HCT116 (cell line): ENCODE data around the gene RTL1. TPM values are rescaled to one million over a fixed set of nuclear protein-coding genes. Genes with fewer than 3 reads are reported as not detected.

Experiments used
- ATAC-seq: fragments of 200-7000 bp; cut with Tn5 transposase; 2 replicates; pipeline ENCODE4 v1.9.1; 2020; ENCODE audit warnings: mild to moderate bottlenecking, moderate library complexity
- BruUV-seq: library from RNA; stranded (reverse); fragments of 400-500 nt; replicated peaks from 2 replicates; lab custom pipeline; 2021; lab: Mats Ljungman, UMichigan
- CTCF ChIA-PET: fragments of 300-600 bp; sonication (Branson Sonifier 250); formaldehyde crosslinking; loops from one replicate; lab custom pipeline; 2021; ENCODE audit warnings: antibody characterized with exemption; lab: Charles Lee
- POLR2A ChIA-PET: fragments of 300-600, 350-600 bp; sonication (Branson Sonifier 250); formaldehyde crosslinking; loops from one replicate; lab custom pipeline; 2021; ENCODE audit warnings: antibody characterized with exemption; lab: Charles Lee
- RAD21 ChIA-PET, 2 experiments: fragments of 300-600 bp; sonication (Branson Sonifier 250); formaldehyde crosslinking; loops; one replicate each; lab custom pipeline; 2023; ENCODE audit warnings: low total read pairs in 2 of 2; ENCODE audit not compliant: uncharacterized antibody in 2 of 2, unreplicated experiment in 2 of 2, low non-redundant PET in 1 of 2; lab: Charles Lee
- DNase-seq: peaks from one replicate; pipeline ENCODE4 v3.0.0-alpha.2; 2010; ENCODE audit warnings: low read depth, low spot score
- H2AFZ ChIP-seq: fragments of 200-600 bp; shearing (Covaris generic), sonication (generic); 2 replicates; pipeline ENCODE4 v1.6.1; 2017; ENCODE audit warnings: low read depth, mixed run types, mixed read lengths, antibody characterized with exemption, low read length; ENCODE audit not compliant: poor library complexity, severe bottlenecking
- H3K27ac ChIP-seq: 2 replicates; pipeline ENCODE4 v1.5.1; 2012; ENCODE audit warnings: low read depth, low read length
- H3K27me3 ChIP-seq: fragments of 200-600 bp; sonication (generic); 2 replicates; pipeline ENCODE4 v1.6.1; 2016; ENCODE audit warnings: mixed run types, low read length, mixed read lengths; ENCODE audit not compliant: insufficient read depth
- H3K36me3 ChIP-seq, 2 experiments: fragments of 200-500 bp in 1 of 2; fragments of 200-600 bp in 1 of 2; sonication (Bioruptor generic) in 1 of 2; sonication (generic) in 1 of 2; 2 replicates each; pipeline versions ENCODE4 v1.5.1 to v1.6.1; 2014 to 2016; ENCODE audit warnings: low read length in 2 of 2, inconsistent platforms in 1 of 2, mixed read lengths in 1 of 2, mixed run types in 1 of 2; ENCODE audit not compliant: insufficient read depth in 2 of 2, control insufficient read depth in 1 of 2
- H3K4me1 ChIP-seq, 2 experiments: fragments of 200-600 bp in 1 of 2; sonication (generic) in 1 of 2; 2 replicates each; pipeline versions ENCODE4 v1.5.1 to v1.6.1; 2012 to 2017; ENCODE audit warnings: low read length in 2 of 2, inconsistent platforms in 1 of 2, mild to moderate bottlenecking in 1 of 2, mixed read lengths in 1 of 2, mixed run types in 1 of 2, moderate library complexity in 1 of 2; ENCODE audit not compliant: insufficient read depth in 2 of 2, control insufficient read depth in 1 of 2
- H3K4me2 ChIP-seq: fragments of 200-600 bp; sonication (generic); 2 replicates; pipeline ENCODE4 v1.6.1; 2017; ENCODE audit warnings: mixed run types, low read length, mixed read lengths
- H3K4me3 ChIP-seq, 2 experiments: fragments of 200-600 bp in 1 of 2; sonication (generic) in 1 of 2; replicated peaks in 1 of 2; 2 replicates each; pipeline ENCODE4 v1.5.1; 2011 to 2016; ENCODE audit warnings: low read length in 2 of 2, control low read depth in 1 of 2, low read depth in 1 of 2, mild to moderate bottlenecking in 1 of 2, mixed read lengths in 1 of 2, mixed run types in 1 of 2
- H3K79me2 ChIP-seq: fragments of 200-600 bp; sonication (generic); 2 replicates; pipeline ENCODE4 v1.6.1; 2017; ENCODE audit warnings: mild to moderate bottlenecking, mixed run types, low read length, moderate library complexity, mixed read lengths; ENCODE audit not compliant: insufficient read depth
- H3K9ac ChIP-seq: fragments of 200-600 bp; sonication (generic); 2 replicates; pipeline ENCODE4 v1.6.1; 2016; ENCODE audit warnings: low read length, mixed read lengths
- H3K9me2 ChIP-seq: fragments of 200-600 bp; sonication (generic), shearing (Covaris generic); 2 replicates; pipeline ENCODE4 v1.6.1; 2017; ENCODE audit warnings: mixed run types, mild to moderate bottlenecking, moderate library complexity; ENCODE audit not compliant: insufficient read depth
- H3K9me3 ChIP-seq, 2 experiments: fragments of 200-500 bp in 1 of 2; fragments of 200-600 bp in 1 of 2; sonication (Bioruptor generic) in 1 of 2; sonication (generic) in 1 of 2; 2 replicates each; pipeline ENCODE4 v1.6.1; 2014 to 2017; ENCODE audit warnings: low read length in 2 of 2, mixed read lengths in 2 of 2, inconsistent platforms in 1 of 2, low read depth in 1 of 2, mild to moderate bottlenecking in 1 of 2, mixed run types in 1 of 2, moderate library complexity in 1 of 2; ENCODE audit not compliant: control insufficient read depth in 1 of 2, insufficient read depth in 1 of 2
- H4K20me1 ChIP-seq: fragments of 200-600 bp; sonication (generic), shearing (Covaris generic); 2 replicates; pipeline ENCODE4 v1.6.1; 2017; ENCODE audit warnings: mixed run types, mild to moderate bottlenecking, moderate library complexity; ENCODE audit not compliant: insufficient read depth
- ATF3 ChIP-seq: IDR thresholded peaks from 2 replicates; pipeline ENCODE4 v1.6.1; 2012
- CBX3 ChIP-seq: IDR thresholded peaks from 2 replicates; pipeline ENCODE4 v1.6.1; 2012; ENCODE audit warnings: low read depth
- CEBPB ChIP-seq: IDR thresholded peaks from 2 replicates; pipeline ENCODE4 v1.6.1; 2012; ENCODE audit warnings: low read depth
- CTCF ChIP-seq, 3 experiments: fragments of 200-600 bp in 1 of 3; sonication (generic) in 1 of 3; IDR thresholded peaks in 2 of 3; conservative IDR thresholded peaks in 1 of 3; 2 replicates each; pipeline ENCODE4 v1.5.1; 2012 to 2017; ENCODE audit warnings: low read depth in 2 of 3, low read length in 2 of 3, antibody characterized with exemption in 1 of 3, borderline replicate concordance in 1 of 3, control low read depth in 1 of 3, mild to moderate bottlenecking in 1 of 3, mixed read lengths in 1 of 3, mixed run types in 1 of 3, moderate library complexity in 1 of 3; ENCODE audit not compliant: insufficient read depth in 1 of 3
- EGR1 ChIP-seq: IDR thresholded peaks from 2 replicates; pipeline ENCODE4 v1.6.1; 2012; ENCODE audit warnings: low read depth
- EZH2 ChIP-seq: fragments of 200-600 bp; sonication (generic); IDR thresholded peaks from 2 replicates; pipeline ENCODE4 v1.6.1; 2017; ENCODE audit warnings: antibody characterized with exemption, mixed run types
- EZH2phosphoT487 ChIP-seq: fragments of 200-600 bp; IDR thresholded peaks from 2 replicates; pipeline ENCODE4 v1.6.1; 2018; ENCODE audit warnings: antibody characterized with exemption, borderline replicate concordance
- FOSL1 ChIP-seq: IDR thresholded peaks from 2 replicates; pipeline ENCODE4 v1.6.1; 2012; ENCODE audit warnings: low read depth
- JUND ChIP-seq: IDR thresholded peaks from 2 replicates; pipeline ENCODE4 v1.6.1; 2012
- MAX ChIP-seq: IDR thresholded peaks from 2 replicates; pipeline ENCODE4 v1.6.1; 2012
- POLR2A ChIP-seq: IDR thresholded peaks from 2 replicates; pipeline ENCODE4 v1.7.0; 2011; ENCODE audit warnings: borderline replicate concordance; ENCODE audit not compliant: insufficient read depth, insufficient read length; ENCODE audit errors: extremely low read depth
- POLR2AphosphoS5 ChIP-seq: IDR thresholded peaks from 2 replicates; pipeline ENCODE4 v1.6.1; 2011; ENCODE audit warnings: mild to moderate bottlenecking, low read depth, low read length, moderate library complexity
- RAD21 ChIP-seq: IDR thresholded peaks from 2 replicates; pipeline ENCODE4 v1.6.1; 2012; ENCODE audit warnings: low read depth, mild to moderate bottlenecking
- SIN3A ChIP-seq: IDR thresholded peaks from 2 replicates; pipeline ENCODE4 v1.6.1; 2012; ENCODE audit warnings: low read depth
- SP1 ChIP-seq: IDR thresholded peaks from 2 replicates; pipeline ENCODE4 v1.6.1; 2012; ENCODE audit warnings: low read depth
- SRF ChIP-seq: IDR thresholded peaks from 2 replicates; pipeline ENCODE4 v1.6.1; 2012; ENCODE audit warnings: low read depth
- YY1 ChIP-seq: IDR thresholded peaks from 2 replicates; pipeline ENCODE4 v1.6.1; 2011; ENCODE audit warnings: low read length, low read depth, moderate library complexity, mild to moderate bottlenecking; ENCODE audit not compliant: insufficient replicate concordance; ENCODE audit errors: extremely low read depth
- ZBTB33 ChIP-seq: IDR thresholded peaks from 2 replicates; pipeline ENCODE4 v1.6.1; 2011; ENCODE audit warnings: mild to moderate bottlenecking, low read length, moderate library complexity; ENCODE audit not compliant: insufficient replicate concordance; ENCODE audit errors: extremely low read depth
- ZFX ChIP-seq: fragments of 450-650 bp; IDR thresholded peaks from 2 replicates; pipeline ENCODE4 v1.6.1; 2017
- ZNF274 ChIP-seq: fragments of 200-500 bp; sonication (Bioruptor generic); IDR thresholded peaks from 2 replicates; pipeline ENCODE4 v1.6.1; 2014; ENCODE audit warnings: mild to moderate bottlenecking, low read depth, low read length, inconsistent platforms
- intact Hi-C: fragments of 100-400 bp; cut with micrococcal nuclease; formaldehyde crosslinking; loops from 2 replicates; pipeline ENCODE4 v1.10.0; 2022
- total RNA-seq: library from RNA; stranded (reverse); gene quantifications from one replicate; pipeline ENCODE4 v1.2.1, GENCODE V29; 2021; ENCODE audit not compliant: unreplicated experiment

RTL1 gene
- total RNA-seq, 1 experiment from 2014 or later: not detected

- Histone ChIP-seq H3K36me3 (no peaks in the 10 kb centered on the region), H3K9ac (no peak overlapping the region), H3K9me2 (no peaks in the 10 kb centered on the region), H3K27me3 (no peaks in the 10 kb centered on the region), H3K4me2 (no peak overlapping the region), H2AFZ (no peak overlapping the region), H3K79me2 (no peaks in the 10 kb centered on the region), H4K20me1 (no peaks in the 10 kb centered on the region), H3K4me1 (peaks cover 0 to 19% of the 10 kb centered on the region in 2 experiments; a peak in 2 of 4 replicates), H3K4me3 (no peak overlapping the region), H3K9me3 (no peaks in the 10 kb centered on the region), H3K27ac (no peak overlapping the region)
- ATAC-seq (no peak), DNase-seq (no peak)
- BruUV-seq: no TSS peak
- TF ChIP-seq EZH2 (no peak), CBX3 (no peak), ZFX (no peak), EGR1 (no peak), JUND (no peak), ZNF274 (no peak), CTCF (IDR thresholded peaks at IDR 0.05 in 2 of 3, conservative IDR thresholded peaks at IDR 0.05 in 1 of 3; ENCODE audit: borderline replicate concordance in 1 of 3, insufficient read depth in 1 of 3, low read depth in 2 of 3, low read length in 2 of 3) (no peak), YY1 (no peak), MAX (no peak), ZBTB33 (no peak), FOSL1 (no peak), POLR2A (no peak), RAD21 (no peak), SIN3A (no peak), EZH2phosphoT487 (no peak), SP1 (no peak), CEBPB (no peak), POLR2AphosphoS5 (no peak), SRF (no peak), ATF3 (no peak)
- intact Hi-C loops: no loop called here
- ChIA-PET RAD21 (no interaction called here), CTCF (no interaction called here), POLR2A (no interaction called here)
These were observed 29.0 kb downstream of the RTL1 start for GRCh38 chr14:100874411-100875091.
